ENCODE data around the gene MAD1L1.

The MAD1L1 gene

DNA sequence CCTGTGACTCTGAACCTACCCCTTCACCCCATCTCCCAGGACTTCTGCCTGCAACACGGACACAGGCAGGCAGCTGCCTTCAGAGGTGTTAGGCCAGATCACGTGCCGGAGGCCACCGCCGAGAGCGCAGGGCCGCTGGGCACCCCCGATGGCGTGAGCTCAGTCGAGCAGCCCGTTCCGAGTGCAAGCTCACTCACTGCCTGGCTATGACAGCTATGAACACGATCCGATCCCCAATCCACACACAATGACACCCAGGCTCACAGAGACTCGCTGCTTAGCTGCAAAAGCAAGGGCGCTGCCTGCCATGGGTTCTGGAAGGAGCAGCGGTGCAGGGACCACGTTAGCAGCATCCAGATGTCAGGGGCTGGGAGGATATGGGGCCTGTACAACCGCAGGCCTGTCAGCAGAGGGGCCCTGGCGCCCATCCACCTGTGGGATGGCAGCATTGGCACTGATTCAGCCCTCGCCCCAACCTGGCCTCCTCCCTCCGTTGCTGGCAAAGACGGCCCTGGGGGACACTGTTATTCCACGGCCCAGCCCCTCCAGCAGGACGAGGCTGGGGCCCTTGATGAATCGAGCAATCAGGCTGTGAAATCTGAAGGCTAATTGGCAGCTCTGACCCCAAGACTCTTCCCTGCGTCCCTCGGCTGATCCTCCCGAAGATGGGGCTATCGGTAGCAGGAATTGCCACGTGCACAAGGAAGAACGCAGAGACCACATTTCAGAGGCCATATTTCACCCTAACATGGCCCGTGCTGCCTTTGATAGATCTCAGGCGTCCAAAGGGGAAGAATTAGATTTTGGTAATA, 332.6 kb downstream of the MAD1L1 start:
- Mint-ChIP-seq H3K4me3 (no peak overlapping the region), H3K27me3 (ENCODE audit: low read depth, poor library complexity) (peaks cover 8% of the 10 kb centered on the region), H3K9me3 (no peaks in the 10 kb centered on the region), H3K4me1 (peaks cover 29% of the 10 kb centered on the region), H3K36me3 (ENCODE audit: low read depth) (no peaks in the 10 kb centered on the region), H3K27ac (no peak overlapping the region)
- no peak for DNase-seq
- TF ChIP-seq, protein P1, sequence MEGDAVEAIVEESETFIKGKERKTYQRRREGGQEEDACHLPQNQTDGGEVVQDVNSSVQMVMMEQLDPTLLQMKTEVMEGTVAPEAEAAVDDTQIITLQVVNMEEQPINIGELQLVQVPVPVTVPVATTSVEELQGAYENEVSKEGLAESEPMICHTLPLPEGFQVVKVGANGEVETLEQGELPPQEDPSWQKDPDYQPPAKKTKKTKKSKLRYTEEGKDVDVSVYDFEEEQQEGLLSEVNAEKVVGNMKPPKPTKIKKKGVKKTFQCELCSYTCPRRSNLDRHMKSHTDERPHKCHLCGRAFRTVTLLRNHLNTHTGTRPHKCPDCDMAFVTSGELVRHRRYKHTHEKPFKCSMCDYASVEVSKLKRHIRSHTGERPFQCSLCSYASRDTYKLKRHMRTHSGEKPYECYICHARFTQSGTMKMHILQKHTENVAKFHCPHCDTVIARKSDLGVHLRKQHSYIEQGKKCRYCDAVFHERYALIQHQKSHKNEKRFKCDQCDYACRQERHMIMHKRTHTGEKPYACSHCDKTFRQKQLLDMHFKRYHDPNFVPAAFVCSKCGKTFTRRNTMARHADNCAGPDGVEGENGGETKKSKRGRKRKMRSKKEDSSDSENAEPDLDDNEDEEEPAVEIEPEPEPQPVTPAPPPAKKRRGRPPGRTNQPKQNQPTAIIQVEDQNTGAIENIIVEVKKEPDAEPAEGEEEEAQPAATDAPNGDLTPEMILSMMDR (IDR thresholded peaks at IDR 0.05): no peak

DNA sequence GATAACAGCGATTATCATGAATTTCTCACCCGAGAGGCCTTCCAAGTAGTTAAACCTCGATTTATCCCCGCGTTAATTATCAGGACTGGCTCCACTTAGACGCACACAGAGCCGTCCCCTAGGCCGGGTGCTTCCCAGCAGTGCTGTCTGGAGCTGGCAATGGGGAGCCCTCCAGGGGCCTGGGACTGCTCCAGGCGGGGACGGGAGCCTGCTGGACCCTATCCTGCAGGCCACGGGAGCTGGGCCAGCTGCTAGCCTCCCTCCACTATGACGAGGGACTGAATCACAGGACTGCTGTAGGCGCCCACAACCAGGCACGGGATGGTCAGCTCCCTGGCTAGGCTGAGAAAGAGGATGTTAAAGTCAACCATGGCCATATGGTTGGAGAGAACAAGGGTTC, 333.5 kb downstream of the MAD1L1 start:
- DNase-seq: no peak
- Mint-ChIP-seq H3K4me3 (no peak overlapping the region), H3K27me3 (ENCODE audit: low read depth, poor library complexity) (peaks cover 8% of the 10 kb centered on the region), H3K27ac (no peak overlapping the region), H3K9me3 (no peaks in the 10 kb centered on the region), H3K4me1 (peaks cover 32% of the 10 kb centered on the region), H3K36me3 (ENCODE audit: low read depth) (no peaks in the 10 kb centered on the region)
- TF ChIP-seq, protein P1 (IDR thresholded peaks at IDR 0.05): no peak

DNA sequence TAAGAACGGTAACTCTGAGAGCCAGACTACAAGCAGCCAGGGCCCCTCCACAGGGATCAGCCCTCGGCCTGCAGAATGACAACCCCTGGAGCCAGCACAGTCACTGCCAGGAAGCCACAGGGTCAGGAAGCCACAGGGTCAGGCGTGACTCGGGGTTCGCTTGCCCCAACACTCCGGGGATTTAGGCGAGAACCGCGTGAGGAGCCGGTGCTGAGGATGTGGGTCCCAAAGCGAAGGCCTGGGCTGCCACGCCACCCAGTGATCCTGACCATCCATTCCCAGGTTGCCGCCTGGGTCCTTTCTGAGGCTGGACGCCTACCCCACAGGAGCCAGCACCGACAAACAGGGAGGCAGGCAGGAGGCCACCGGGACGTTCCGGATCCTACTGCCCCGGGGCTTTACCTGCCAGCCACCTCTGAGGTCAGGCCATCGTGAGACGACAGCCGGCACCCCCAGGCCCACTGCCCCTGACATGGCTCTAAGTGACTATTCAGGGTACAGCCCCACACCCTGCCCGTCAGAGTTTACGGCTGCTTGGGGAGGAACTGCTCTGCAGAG, 334.0 kb downstream of the MAD1L1 start:
- Mint-ChIP-seq H3K36me3 (ENCODE audit: low read depth) (no peaks in the 10 kb centered on the region), H3K4me3 (no peak overlapping the region), H3K4me1 (peaks cover 37% of the 10 kb centered on the region), H3K9me3 (no peaks in the 10 kb centered on the region), H3K27me3 (ENCODE audit: low read depth, poor library complexity) (peaks cover 11% of the 10 kb centered on the region), H3K27ac (no peak overlapping the region)
- no peak for DNase-seq
- TF ChIP-seq, protein P1 (IDR thresholded peaks at IDR 0.05): no peak

DNA sequence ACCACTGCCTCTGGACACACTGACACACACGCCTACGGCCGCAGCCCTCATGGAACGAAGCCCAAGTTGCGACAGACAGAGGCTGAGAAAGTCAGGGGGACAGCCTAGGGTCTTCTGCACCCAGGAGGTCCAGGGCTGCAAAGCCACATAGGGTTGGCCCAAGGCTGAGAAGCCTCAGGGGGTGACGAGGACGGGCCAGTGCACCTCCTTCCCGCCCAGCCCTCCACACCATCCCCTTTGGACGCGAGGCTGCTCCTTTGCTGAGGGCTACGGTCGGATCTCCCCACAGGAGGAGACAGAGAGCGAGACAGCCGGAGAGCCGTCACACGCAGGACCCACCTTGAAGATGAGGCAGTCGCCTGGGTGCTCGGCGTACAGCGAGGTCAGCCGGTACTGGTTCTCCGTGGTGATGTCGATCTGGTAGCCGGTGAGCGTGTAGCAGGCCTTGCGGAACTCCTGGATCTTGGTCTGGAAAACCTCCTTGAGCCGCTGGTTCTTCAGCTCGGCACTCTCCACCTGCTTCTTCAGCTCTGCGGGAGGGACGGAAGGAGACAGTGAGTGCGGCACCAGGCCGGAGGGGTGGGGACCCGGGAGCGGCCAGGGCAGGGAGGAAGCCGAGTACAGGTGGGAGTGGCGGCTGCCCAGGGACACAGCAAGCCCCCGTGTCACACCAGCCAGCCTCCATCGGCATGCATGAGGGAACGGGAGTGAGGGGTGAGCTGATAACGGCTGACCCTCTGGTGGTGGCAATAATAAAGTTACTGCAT, 334.7 kb downstream of the MAD1L1 start:
- DNase-seq: no peak
- H3K4me1 Mint-ChIP-seq: peaks cover 37% of the 10 kb centered on the region
- no peak overlapping the region for H3K27ac Mint-ChIP-seq
- H3K27me3 Mint-ChIP-seq (ENCODE audit: low read depth, poor library complexity): peaks cover 11% of the 10 kb centered on the region
- TF ChIP-seq, protein P1 (IDR thresholded peaks at IDR 0.05): no peak
- no peaks in the 10 kb centered on the region for H3K36me3 Mint-ChIP-seq (ENCODE audit: low read depth)
- H3K4me3 Mint-ChIP-seq: no peak overlapping the region
- no peaks in the 10 kb centered on the region for H3K9me3 Mint-ChIP-seq

DNA sequence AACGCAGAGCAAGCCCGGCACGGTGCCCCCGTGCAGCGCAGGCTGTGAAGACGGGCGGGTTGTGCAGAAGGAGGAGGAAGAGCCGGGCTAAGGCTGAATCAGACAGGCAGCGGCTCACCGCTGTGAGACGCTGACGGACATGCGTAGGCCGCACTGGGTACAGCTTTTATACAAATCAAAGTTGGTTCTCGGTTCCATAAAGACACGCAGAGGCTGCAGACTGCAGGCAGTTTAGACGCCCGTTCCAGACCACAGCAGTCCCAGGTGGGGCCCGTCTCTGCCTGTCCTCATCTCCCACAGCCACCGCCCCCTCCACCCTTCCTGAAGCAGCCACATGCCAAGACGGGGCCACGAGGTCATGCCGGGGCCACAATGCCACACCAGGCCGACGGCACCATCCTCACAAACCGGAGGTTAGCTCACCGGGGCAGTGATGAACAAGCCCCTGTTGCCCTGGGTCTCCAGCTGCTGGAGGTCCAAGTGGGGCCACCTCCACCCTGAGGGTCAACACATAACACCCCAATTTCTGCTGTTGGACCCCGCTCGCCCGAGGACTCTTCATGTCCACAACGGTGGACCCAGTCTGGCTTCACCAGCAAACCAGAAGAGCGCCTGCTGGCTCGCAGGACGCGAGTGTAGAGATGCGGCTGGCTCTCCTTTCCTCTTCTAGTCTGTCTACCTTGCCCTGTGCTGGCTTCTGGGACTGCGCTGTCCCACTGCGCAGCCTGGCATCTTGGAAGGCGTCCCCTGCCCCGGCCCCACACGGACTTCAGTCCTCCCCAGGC, 335.5 kb downstream of the MAD1L1 start:
- Mint-ChIP-seq H3K9me3 (no peaks in the 10 kb centered on the region), H3K4me1 (peaks cover 37% of the 10 kb centered on the region), H3K4me3 (no peak overlapping the region), H3K36me3 (ENCODE audit: low read depth) (no peaks in the 10 kb centered on the region), H3K27ac (no peak overlapping the region), H3K27me3 (ENCODE audit: low read depth, poor library complexity) (peaks cover 11% of the 10 kb centered on the region)
- TF ChIP-seq, protein P1 (IDR thresholded peaks at IDR 0.05): no peak
- no peak for DNase-seq

All from nephron progenitor cell (in vitro differentiated cells).